ENCODE results near the gene CAPS2. TPM values are rescaled to one million over a fixed set of nuclear protein-coding genes. Genes with fewer than 3 reads are reported as not detected.

The CAPS2 gene
- total RNA-seq, 1 experiment from 2014 or later: 4.3 TPM

DNA sequence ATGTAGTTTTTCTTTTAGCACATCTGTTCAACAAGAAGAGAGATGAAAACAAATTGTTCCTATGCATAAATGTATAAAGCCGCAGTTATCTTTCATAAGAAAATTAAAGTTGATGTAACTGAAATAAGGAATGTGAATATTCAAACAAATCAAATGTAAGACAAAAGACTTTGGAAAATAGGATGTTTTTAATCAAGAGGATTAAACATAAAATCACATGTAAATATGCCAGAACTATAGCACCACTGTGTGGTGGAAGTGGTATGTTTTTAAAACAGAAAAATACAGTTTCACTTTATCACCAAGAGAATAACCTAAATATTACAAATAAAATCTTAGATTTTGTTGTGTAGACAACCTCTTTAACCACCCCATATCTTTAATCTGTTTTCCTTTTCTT, 40.4 kb downstream of the CAPS2 start:
- Histone ChIP-seq H3K23me2 (ENCODE audit: insufficient read length, low read depth, low read length, poor library complexity, severe bottlenecking) (no peaks in the 10 kb centered on the region), H4K20me1 (ENCODE audit: control insufficient read depth, insufficient read depth, insufficient read length) (no peaks in the 10 kb centered on the region), H4K91ac (ENCODE audit: insufficient read length, low read depth, low read length) (no peak overlapping the region), H3K27me3 (ENCODE audit: insufficient read depth, low read length) (no peaks in the 10 kb centered on the region), H2AK5ac (ENCODE audit: insufficient read length, low read length) (no peak overlapping the region), H3K4ac (ENCODE audit: low read depth, low read length) (no peak overlapping the region), H3K79me1 (ENCODE audit: insufficient read depth, low read depth, low read length, poor library complexity, severe bottlenecking) (no peaks in the 10 kb centered on the region), H2BK15ac (ENCODE audit: low read depth, low read length) (no peak overlapping the region), H4K8ac (replicated peaks; ENCODE audit: insufficient read length, low read depth, low read length) (no peak overlapping the region), H3K79me2 (ENCODE audit: insufficient read depth, low read length) (no peaks in the 10 kb centered on the region), H3K18ac (ENCODE audit: insufficient read length, low read depth, low read length) (no peak overlapping the region), H2BK20ac (ENCODE audit: low read depth, low read length, poor library complexity, severe bottlenecking) (no peak overlapping the region), H3T11ph (ENCODE audit: low read length) (no peak overlapping the region), H3K27ac (ENCODE audit: insufficient read length, low read depth, low read length) (no peak overlapping the region), H4K5ac (ENCODE audit: insufficient read length, low read depth, low read length) (no peak overlapping the region), H3K9ac (ENCODE audit: extremely low read depth, insufficient read length, low read length) (no peak overlapping the region), H3K14ac (ENCODE audit: insufficient read depth, low read length) (no peak overlapping the region), H3K4me1 (ENCODE audit: insufficient read depth, low read length) (no peaks in the 10 kb centered on the region), H3K9me3 (ENCODE audit: control insufficient read depth, low read depth, low read length) (no peaks in the 10 kb centered on the region), H2BK12ac (ENCODE audit: insufficient read length, low read depth, low read length) (no peak overlapping the region), H2BK5ac (ENCODE audit: insufficient read length, low read length) (no peak overlapping the region), H2BK120ac (ENCODE audit: low read depth, low read length, poor library complexity, severe bottlenecking) (no peak overlapping the region), H3K4me2 (ENCODE audit: insufficient read depth, insufficient read length, low read length) (no peak overlapping the region), H2AFZ (ENCODE audit: low read length) (no peak overlapping the region), H3K56ac (ENCODE audit: insufficient read length, low read depth, low read length) (no peak overlapping the region), H3K23ac (ENCODE audit: insufficient read length, low read depth, low read length) (no peak overlapping the region)
- H3K27me3 Mint-ChIP-seq (ENCODE audit: low read depth): peaks cover 3% of the 10 kb centered on the region; the same call in 1 of the 2 replicates
- no peaks in the 10 kb centered on the region for H3K36me3 Mint-ChIP-seq (ENCODE audit: insufficient read depth in 1 of 3, low read depth in 3 of 3)
- no peak overlapping the region for H3K27ac Mint-ChIP-seq
- no CpG with 5 or more reads among the region's 1 CpG for WGBS (ENCODE audit: extremely low coverage, insufficient read length, low lambda C conversion rate)
- no peaks in the 10 kb centered on the region for H3K9me3 Mint-ChIP-seq
- TF ChIP-seq, protein P1, sequence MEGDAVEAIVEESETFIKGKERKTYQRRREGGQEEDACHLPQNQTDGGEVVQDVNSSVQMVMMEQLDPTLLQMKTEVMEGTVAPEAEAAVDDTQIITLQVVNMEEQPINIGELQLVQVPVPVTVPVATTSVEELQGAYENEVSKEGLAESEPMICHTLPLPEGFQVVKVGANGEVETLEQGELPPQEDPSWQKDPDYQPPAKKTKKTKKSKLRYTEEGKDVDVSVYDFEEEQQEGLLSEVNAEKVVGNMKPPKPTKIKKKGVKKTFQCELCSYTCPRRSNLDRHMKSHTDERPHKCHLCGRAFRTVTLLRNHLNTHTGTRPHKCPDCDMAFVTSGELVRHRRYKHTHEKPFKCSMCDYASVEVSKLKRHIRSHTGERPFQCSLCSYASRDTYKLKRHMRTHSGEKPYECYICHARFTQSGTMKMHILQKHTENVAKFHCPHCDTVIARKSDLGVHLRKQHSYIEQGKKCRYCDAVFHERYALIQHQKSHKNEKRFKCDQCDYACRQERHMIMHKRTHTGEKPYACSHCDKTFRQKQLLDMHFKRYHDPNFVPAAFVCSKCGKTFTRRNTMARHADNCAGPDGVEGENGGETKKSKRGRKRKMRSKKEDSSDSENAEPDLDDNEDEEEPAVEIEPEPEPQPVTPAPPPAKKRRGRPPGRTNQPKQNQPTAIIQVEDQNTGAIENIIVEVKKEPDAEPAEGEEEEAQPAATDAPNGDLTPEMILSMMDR (conservative IDR thresholded peaks at IDR 0.05): peak; percentile 45; the same call in 2 of the 3 replicates
- H3K4me3 Mint-ChIP-seq: no peak overlapping the region
- no peak for DNase-seq
- peaks cover 8 to 9% of the 10 kb centered on the region in 2 experiments for H3K4me1 Mint-ChIP-seq
